ENCODE measurements around the gene TMCC2.
A peak's percentile ranks its signal among the peaks of the same experiment; 100 is the strongest.
"Not testable (repeated sequence)": the region's sequence is repeated elsewhere in the genome, so short reads cannot be mapped to it uniquely, and the experiment has no call there.

Gene TMCC2

DNA sequence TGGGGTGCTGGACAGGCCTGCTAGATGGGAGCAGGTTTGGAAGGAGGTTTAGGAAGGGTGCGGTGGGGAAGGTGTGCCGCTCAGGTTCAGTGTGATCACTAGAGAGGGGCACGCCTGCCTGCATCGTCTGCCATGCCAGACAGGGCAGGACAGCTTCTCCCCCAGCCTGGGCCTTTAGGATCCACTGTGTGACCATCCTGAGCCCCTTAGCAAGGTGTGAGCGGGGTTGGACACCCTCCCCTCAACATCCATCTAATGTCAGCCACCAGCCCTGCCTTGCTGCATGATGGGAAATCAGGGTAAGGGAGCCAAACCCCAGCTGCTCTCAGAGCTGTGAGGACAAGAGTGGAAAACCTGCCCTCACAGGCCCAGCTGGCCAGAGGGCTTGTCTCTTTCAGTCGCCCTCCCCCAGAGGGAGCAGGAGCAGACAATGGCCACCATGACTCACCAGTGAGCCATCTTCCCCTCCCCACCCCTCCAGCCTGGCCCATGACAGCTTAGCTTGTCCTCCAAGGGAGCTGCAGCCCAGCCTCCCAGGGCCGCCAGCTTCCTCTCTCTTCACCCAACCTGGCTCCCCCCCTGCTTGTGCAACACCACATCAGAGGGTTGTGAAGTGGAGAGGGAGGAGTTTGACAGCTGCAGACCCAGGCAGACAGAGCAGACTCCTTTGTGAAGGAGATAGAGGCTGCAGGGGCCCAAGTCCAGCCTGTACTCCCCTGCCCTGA, 56.8 kb downstream of the TMCC2 start:
- DNase-seq, result peak; percentile 53

- DNase-seq, result no peak
Measured at GRCh38 chr1:205285381-205286101, 57.8 kb downstream of the TMCC2 start.

- no peak for DNase-seq
Measured at GRCh38 chr1:205286335-205286950, 58.7 kb downstream of the TMCC2 start.

DNA sequence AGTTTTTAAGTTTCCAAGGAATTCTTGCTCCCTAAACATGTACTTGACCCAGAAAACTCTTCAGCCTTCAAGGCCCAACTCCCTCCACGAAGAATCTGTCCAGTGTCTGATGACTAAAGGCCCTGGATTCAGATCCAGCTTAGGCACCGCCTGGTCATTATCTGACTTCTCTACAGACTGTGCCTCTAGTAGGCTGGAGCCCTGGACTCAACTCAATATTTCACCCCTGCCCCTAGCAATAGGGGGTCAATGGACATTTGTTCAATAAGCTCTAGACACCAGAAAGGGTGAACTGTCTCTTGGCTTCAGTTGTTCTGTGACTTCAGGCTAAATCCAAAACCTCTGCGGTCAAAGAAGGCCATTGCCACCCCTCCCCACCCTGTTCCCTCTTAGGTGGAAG, 59.3 kb downstream of the TMCC2 start:
- no peak for DNase-seq

DNA sequence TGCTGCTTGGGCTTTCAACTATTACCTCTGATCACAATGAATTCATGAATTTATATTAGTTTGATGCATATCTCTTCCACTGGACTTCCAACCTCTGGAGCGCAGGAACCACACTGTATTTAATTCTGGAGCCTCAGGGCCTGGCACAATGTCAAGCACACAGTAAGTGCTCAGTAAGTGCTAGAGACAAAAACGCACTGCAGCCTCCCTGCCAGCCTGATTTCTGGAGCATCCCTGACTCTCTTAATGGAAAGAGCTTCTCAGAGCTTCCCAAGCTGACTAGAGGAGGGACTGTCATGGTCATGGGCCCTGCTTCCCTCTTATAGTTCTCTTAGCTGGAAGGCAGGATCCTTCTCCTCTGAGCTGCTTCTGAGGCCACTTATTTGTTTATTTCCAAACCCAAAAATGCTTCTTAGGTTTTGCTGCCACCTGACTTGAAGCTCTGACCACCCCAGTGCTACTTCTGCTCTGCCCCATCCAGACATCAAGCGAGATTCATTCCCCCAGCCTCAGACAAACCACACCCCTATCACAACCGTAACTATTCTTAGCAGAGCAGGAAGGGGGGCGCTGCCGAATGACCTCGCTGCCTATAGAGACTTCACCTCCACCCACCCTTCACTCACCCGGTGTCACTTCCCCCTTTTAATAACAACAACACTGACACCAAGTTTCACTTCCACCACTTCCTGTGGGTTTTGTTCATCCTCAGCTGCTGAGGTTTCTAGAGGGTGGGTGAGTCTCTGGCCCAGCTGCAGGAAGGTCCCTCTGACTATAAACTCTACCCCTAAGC, 60.2 kb downstream of the TMCC2 start:
- DNase-seq, result no peak

- no peak for DNase-seq
Measured at GRCh38 chr1:205291596-205291995, 63.9 kb downstream of the TMCC2 start.

DNA sequence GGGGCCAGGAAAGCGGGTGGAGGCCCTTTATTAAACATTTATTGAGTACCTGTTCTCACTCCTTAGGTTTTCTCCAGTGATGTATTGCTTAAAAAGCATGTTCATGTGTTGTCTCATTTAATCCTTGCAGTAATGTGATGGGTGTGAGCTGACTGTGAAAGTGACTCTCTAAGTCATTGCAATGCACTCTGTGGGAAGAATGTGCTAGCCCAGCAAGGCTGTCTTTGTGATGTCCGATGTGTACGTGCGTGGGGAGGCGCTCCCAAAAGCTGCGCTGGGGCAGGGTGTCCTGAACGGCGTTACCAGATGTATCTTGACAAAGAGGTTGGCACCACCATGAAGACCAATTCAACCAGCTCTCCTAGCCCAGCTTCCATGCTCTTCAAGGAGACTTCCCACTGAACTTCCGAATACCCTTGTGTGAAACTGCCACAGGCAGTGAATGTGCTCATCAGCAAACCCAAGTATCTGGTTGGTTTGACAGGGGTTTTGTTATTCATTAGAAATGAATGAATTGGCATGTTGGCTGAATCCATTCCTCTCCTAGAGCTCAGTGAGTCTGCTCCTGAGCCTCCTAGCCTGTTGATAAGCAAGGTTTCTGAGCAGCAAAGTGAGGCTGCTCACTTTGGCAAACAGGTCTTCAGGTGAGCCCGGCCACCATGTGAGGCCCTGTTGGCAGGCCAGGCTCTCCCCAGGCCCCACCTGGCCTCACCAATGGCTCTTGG, 65.8 kb downstream of the TMCC2 start:
- no peak for DNase-seq

DNA sequence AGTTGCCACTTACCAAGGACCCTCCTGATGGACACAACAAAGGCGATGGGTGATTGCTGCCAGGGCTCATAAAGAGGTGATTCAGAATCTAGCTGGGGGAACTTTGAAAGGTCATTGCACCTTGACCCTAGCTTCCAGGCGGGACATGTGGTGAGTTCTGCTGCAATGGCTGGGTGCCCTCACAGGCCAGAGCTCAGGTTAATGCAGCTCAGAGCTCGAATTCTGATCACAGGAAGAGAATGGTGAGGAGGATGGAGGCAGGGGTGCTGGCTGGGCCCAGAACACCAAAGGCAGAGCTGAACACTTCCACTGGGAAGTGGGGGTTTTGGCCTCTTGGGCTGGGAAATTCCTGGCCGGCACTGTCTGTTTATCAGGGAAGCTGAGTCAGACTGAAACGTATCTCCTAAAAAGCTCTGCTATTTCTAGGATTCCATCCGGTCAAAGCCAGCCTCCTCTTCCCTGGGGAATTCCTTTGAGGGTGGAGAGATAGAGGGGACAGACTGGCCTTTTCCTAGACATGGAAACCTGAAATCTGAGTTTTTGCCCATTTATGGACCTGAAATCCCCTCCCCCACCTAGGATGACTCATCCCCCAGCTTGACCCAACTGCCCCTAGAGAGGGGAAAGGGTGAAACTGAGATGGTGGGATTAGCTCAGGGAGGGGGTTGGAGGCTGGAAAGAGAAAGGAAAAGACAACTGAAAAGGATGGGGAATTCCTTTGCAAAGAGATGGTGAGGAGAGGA, 66.6 kb downstream of the TMCC2 start:
- no peak for DNase-seq

DNA sequence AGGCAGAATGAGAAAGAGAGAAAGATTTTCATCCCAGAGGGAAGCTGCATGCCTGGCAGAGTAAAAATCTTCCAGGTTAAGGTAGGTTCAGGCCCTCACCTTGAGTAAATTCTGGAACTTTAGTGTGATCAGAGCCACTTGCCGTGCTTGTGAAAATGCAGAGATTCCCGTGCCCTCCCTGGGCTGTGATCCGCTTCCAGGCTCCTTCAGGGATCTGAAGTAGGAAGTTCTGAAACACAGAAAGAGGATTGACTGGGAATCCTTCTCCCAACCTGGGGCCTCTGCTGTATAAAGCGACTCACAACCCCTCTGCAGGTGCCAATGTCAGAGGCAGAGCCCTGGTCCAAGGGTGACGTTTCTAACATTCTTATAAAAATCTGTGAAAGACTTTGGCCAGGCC, 67.2 kb downstream of the TMCC2 start:
- no peak for DNase-seq

- no peak for DNase-seq
Measured at GRCh38 chr1:205296154-205296553, 68.4 kb downstream of the TMCC2 start.

- DNase-seq, result not testable (repeated sequence)
Measured at GRCh38 chr1:205297546-205298177, 69.9 kb downstream of the TMCC2 start.

DNA sequence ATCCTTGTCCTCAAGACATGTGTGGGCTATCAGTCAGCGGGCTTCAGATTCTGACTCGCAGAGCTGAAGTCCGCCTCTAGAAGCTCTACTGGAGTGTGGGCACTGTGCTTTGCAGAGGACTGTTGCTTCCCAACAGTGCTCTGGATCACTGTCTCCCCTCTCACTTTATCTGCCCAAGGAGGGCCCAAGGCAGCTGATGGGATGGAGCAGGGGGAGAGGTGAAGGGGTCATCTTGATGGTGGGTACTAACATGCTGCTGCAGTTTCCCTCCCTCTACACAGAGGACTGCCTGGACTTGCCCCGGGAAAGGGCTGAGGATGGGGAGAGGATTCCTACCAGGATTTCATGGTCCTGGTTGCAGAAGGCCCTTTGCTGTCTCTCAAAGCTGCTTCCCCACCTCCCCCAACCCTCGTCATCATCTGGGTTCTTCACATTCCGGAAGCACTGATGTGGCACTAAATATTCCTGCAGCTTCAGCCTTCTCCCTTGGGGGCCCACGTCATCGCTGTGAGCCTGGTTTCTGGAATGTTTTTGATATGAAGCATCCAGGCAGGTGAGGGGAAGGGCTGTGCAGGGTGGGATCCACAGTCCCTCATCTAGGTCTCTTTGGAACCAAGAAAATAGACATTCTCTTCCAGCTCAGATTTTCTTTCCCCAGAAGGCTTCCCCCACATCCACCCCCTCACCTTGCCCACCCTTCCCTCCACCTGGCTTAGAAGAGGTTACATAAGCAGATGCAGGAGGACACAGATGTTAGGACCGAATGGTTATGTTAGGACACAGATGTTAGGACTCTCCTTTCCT, 70.6 kb downstream of the TMCC2 start:
- no peak for DNase-seq

- no peak for DNase-seq
Measured at GRCh38 chr1:205300149-205300548, 72.4 kb downstream of the TMCC2 start.

GRCh38 chr1:205301205-205301821, 73.6 kb downstream of the TMCC2 start:
- DNase-seq, result peak; percentile 13

DNA sequence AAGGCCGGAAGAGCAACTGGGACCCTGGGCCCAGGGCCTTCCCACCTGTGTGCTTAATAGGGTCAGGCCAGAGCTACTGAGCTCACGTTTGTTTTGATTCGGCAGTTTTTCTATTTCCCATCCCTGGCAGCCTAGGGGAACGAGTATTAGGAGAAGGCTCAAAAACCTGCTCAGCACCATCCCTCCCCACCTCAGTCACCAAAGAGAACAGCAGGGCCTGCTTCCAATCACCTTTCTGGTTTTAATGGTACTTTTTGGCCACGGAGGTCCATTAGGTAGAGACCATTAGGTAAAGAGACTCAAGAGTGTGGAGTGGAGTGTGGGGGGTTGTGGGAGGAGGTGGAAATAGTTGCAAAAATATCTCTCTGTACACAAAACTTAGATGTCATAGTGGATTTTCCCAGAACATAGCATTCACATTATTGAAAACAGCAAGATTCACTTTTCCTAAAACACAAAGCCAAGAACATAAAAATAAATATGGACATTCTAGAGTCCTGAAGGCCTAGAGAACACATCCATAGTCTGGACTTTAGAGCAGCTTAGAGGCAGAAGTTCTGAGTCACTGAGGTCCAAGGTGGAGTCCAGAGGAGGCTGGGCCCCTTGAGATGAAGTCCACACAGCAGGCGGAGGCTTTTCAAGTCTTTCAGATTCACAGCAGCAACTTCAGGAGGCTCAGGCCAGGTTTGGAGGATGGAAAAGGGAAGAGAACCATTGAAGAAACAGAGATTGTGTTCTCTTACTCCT, 74.3 kb downstream of the TMCC2 start:
- DNase-seq, result no peak

DNA sequence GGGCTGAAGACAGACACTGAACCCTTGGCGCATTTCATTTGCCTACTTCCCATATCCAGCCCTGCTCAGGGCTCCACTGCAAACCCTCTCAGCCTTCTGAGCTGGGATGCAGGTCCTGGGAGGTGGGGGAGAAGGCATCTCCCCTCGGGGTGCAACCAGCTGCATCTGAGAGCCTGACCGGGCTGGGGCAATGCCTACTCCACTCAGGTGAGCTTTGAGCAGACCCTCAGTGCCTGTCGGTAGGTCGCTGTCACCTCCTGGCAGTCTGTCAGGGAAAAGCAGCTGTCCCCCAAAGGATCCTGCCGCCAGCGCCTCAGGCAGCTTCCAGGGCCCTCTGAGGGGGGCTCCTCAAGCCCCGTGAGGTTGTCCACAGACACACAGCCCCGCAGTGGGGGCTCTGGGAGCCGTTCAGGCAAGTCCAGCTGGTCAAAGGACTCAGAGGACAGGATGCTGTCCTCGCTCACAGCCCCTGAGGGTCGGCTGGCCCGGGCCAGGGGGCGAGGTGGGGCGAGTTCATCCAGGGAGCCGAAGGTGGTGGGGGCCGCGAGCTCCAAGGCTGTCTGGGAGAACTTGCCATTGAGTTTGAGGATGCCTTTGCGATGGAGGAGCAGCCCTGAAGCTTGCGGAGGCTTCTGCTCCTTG, 75.6 kb downstream of the TMCC2 start:
- no peak for DNase-seq

DNA sequence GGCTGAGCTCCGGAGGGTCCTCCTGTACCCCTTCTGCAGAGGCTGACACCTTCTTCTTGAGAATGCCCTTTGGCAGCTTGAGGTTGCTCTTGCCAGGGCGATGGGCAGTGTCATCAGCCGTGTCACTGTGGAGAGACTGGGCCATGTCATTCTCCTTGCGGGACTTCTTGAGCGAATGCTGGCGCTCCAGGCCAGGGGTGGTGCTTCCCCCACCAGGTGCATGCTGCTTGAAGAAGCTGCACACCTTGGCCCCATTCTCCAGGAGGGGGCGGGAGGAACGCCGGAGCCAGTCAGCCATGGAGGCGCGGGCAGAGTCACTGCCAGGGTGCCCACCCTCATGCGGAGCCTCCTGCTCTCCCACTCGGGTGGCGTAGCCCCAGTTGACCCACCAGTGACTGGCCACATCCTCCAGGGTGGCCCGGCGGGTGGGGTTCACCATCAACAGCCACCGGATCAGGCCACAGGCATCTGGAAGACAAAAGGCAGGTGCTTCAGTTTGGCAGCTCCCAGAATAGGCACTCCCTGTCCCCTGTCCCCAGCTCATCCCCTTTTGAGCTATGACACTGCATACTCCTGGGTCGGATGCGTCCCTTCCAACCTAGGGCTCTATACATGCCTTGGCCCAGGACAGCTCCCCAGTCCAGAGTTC, 76.4 kb downstream of the TMCC2 start:
- no peak for DNase-seq

- DNase-seq, result no peak
Measured at GRCh38 chr1:205304695-205305070, 76.9 kb downstream of the TMCC2 start.

Data from COR-L47 (cell line).